GM18951 (cell line): ENCODE data around the gene SEMA6A.

ENCODE experiments used
- POLR2A ChIP-seq: IDR thresholded peaks from 4 replicates; pipeline ENCODE4 v1.6.1; 2011; ENCODE audit warnings: mild to moderate bottlenecking; ENCODE audit not compliant: insufficient read length, insufficient read depth; ENCODE audit errors: extremely low read depth
- in situ Hi-C: fragments of 300-500 bp; cut with MboI; formaldehyde crosslinking; loops from one replicate; pipeline ENCODE4 v1.12.0; 2022; ENCODE audit warnings: low sequenced_read_pairs, mixed read lengths, inconsistent platforms; ENCODE audit not compliant: unreplicated experiment

SEMA6A gene

DNA sequence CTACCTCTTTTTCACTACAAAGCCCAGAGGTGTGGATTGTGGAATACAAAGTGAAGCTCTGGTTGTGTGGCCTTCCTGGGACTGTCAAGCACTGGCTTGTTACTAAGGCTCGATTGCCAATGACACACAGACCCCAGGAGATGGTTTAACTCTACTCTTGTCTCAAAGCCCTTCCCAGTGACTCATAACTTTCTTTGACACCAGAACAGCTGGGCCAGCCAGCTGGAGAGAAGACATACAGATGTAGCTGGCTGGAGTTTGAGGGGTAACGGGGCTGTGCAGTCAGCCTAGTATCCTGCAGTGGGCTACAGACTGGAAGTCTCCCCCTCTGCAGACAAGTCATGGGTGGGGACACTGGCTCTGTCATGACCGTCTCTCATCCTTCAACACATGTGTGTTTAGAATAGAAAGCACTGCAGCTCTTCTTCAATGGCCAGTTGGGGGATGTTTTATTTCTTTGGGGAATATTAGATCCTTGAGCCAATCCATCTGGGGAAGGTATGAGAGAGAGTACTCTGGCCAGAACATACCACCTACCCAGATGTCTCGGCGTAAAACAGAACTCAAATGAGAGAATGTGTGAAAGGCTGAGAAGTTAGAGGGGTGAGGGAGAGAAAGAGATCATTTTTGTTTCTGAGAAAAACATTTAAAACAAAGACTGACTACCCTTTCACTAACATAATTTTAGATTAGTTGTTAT lies 53.3 kb downstream of the SEMA6A start:
- no peak for TF ChIP-seq POLR2A

DNA sequence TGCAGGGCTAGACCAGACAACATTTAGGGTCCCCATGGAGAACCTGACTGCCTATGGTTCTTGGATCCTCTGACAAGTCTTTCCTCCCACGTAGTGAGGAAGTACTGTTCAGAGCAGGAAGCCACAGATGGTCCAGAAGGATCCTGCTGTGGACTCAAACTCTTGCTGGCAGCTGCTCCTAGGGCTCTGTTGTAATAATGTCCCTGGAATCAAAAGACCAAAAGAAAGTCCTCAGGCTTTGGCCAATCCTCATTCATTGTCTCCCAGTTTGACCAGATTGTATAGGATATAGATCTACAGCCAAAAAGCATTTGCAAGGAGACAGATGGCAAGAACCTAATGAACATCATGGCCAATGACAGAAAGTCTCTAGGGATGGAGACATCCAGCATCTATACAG lies 53.9 kb downstream of the SEMA6A start:
- no peak for TF ChIP-seq POLR2A
- in situ Hi-C loops, result no loop called here

More for the DNA sequence above, 53.3 kb downstream of the SEMA6A start:
- in situ Hi-C loops, result no loop called here

DNA sequence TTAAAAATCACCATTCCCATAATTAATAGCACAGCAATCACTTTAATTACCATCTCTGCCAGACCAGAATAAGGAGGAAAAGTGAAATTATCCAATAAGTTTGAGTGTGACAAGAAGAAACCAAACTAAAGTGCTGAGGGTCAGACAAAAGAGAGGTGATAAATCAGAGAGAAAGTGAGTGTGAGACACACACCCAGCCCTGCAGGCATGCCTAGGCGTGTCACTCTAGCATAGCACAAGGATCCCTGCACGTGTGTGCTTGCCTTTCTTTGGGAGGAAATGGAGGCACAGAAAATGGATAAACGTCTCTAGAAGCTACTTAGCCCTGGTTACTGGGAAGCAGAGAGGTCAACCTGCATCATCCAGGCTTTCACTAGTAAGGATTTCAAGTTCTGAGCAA lies 56.2 kb downstream of the SEMA6A start:
- no peak for TF ChIP-seq POLR2A
- in situ Hi-C loops, result no loop called here

DNA sequence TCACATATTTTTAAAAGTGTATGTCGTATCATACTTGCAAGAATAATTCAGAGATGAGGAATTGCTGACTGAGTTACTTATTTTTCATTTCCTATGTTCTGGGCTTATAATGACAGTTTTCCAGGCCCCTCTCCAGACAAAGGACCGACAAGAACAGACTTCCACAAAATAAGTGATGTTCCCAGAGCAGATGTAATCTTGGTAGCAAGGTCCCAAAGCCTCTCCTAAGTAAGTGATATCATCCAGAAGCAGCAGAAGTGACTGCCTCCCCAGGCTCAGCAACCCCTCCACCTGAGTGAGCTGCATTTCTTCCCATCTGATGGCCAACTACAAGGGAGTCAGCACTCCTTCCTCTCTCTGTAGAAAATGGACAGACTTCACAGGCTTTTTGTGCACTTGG lies 57.1 kb downstream of the SEMA6A start:
- no peak for TF ChIP-seq POLR2A
- in situ Hi-C loops, result no loop called here

DNA sequence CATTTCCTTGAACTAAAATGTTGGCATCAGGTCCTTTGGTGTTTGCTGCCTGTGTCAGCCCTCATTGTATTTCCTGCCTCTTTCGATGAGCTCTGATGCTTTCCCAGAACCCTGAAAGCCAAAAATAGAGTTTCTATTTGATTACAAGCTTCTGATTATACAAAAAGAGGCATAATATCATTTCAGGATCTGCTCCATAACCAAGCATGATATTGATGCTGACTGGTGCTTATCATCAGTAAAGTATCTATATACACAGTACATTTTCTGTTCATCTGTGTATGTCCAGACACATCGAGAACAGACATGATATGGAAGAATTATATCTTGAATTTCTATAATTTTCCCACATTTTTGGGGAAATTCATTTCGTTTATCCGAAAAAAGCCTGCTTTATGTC lies 58.6 kb downstream of the SEMA6A start:
- in situ Hi-C loops, result no loop called here
- TF ChIP-seq POLR2A, result no peak

DNA sequence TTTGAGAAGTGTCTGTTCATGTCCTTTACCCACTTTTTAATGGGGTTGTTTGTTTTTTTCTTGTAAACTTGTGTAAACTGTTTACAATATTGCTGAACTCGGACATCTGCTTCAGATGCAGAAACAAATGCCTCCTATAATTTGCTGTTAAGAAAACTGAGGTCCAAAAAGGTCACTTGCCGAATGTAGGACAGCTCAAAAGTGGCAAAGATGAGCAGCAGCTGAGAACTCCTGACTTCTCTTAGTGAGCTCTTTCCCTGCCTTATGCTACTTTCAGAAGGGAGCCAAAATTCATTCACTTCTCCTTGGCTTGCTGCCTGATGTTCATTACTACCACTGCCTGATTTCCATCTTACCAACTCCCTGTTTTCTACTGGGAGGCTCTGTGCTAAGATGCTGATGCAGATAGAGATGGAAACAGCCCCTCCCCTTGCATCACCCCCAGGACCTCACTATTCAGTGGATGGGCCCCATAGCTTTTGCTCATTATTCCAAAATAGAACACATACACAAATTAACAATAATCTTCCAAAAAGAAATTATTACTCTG lies 60.1 kb downstream of the SEMA6A start:
- in situ Hi-C loops, result no loop called here
- TF ChIP-seq POLR2A, result no peak

DNA sequence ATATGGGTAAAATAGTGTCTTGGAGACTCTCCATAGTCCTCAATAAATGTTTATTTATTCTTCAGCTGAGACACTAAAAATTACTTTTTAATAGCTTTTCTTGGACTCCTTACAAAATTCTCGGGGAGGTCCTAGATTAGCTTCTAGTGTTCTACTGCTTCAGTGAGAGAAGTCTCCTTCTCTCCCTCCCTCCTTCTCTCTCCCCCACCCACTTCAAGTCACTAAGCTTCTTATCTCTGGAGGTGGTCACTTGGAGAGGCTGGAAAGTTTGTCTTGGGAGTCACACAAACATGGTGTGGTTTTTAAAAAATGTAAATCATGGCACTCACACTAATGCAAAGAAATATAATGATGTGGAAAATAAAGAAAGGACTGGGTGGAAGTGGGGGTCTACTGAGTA lies 64.1 kb downstream of the SEMA6A start:
- in situ Hi-C loops, result no loop called here
- TF ChIP-seq POLR2A, result no peak

DNA sequence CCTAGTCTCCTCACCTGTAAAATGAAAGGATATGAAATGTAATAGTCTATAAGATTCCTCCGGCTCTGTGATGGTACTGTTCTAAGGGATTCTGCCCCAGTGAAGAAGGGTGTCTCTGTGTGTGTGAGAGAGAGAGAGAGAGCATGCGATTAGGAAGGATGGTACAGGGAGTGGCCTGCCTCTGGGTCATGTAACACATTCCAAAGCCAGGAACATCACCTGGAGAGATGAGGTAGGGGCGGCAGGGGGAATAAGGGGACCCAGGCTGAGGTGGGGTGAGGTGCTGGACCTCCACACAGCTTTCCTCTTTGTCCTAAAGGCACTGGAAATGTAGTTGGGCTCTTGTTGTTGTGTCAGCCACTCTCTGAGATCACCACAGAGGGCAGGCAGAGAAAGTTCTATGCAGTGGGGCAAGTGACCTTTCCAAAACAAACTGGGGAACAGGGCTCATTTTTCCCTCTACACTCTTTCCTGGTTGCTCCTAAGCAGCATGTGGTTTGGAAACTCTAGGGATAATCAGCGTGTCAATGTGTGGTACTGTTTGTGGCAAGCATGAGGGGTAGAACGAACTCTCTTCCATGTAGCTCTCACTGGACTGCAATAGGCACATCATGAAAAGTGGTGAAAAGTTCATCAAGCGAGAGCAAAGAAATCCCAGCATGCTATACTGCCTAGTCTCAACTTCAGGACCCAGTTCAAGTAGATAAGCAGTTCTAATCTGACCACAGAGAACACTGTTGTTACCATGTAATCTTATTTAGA lies 65.0 kb downstream of the SEMA6A start:
- in situ Hi-C loops, result no loop called here
- TF ChIP-seq POLR2A, result no peak

DNA sequence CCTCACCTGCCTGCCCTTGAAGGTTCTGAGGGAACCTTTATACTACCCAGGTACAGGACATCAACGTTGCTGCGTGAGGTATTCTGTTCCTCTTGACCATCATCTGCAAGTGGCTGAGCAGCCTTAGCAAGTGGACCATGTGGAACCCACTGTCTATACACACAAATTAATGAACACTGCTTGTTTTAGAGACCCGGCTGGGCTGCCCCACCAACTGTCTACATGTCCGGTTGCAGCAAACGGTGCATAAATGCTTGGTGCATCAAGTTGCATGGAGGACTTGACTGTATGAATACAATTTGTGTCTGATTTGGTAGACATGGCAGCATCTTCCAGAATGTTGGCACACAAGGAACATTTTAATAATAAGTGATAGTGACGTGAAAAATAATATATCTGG lies 65.8 kb downstream of the SEMA6A start:
- in situ Hi-C loops, result no loop called here

DNA sequence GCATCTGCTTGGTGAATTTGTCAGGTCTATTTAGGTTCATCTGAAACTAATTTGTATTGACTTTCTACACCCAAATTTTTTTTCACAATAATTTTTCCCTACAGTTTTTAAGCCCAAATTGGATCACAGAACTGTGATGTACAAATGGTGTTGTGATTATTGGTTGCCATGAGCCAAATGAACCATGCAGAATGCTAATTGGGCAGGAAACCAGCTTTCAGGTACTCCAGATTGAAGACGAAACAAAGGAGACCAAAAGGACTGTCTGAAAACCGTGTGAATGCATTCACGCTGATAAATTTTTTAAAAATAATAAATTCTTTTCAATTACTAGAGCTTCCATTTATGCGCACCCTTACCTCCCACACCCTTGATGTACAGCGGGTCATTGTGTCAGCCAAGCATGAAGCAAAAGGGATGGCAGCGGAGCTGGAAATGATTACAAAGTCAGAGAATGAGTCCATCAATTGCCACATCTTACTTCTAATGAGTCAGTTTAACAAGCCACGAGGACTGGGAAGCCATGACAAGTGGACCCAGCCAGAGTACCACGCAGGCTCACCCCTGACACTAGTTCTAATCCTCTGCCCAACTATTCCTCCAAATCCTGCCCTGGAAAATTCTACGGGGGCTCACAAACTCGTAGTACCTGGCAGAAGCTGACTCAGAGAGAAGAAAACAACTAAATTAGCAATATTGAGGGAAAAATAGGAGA lies 66.5 kb downstream of the SEMA6A start:
- TF ChIP-seq POLR2A, result no peak
- in situ Hi-C loops, result no loop called here

More for the DNA sequence above, 65.8 kb downstream of the SEMA6A start:
- no peak for TF ChIP-seq POLR2A

DNA sequence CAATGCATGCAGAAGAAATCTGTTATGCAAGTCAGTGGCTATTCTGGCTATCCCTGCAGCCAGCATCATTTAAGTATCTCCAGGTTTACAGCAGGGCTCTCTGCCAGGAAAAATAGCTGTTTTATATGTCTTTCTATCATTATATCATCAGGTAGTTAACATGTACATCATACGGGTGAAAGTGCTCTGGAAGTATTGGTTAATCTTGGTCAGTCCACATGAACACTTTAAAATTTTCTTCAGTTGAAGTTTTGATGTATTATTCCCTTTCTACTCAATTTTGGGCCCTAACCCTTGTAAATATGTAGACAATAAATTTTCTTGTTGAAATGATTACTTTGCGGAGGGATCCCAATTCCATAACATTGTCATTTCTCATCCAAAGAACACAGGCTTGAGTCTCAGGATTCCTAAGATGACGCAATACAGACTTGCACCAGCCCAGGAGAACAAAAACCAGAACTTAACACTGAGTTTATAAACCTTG lies 67.5 kb downstream of the SEMA6A start:
- in situ Hi-C loops, result no loop called here
- TF ChIP-seq POLR2A, result no peak

DNA sequence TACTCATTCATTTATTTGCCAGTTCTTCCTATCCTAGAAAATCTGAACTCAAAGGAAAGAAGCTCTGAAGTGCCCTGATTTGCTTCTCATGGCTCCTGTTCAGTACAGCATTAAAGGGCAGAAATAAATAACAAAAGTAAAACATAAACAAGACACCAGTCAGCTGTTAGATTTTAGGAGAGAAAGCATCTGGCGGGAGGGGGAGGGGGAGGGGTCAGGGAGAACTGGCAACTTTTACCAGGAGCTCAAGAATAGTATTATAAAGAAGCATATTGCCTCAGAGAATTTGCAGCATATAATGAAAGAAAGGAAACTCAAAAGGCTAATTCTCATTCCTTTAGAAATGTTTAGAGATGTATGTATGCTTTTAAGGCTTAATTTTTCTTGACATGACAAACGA lies 68.1 kb downstream of the SEMA6A start:
- TF ChIP-seq POLR2A, result no peak
- in situ Hi-C loops, result no loop called here

DNA sequence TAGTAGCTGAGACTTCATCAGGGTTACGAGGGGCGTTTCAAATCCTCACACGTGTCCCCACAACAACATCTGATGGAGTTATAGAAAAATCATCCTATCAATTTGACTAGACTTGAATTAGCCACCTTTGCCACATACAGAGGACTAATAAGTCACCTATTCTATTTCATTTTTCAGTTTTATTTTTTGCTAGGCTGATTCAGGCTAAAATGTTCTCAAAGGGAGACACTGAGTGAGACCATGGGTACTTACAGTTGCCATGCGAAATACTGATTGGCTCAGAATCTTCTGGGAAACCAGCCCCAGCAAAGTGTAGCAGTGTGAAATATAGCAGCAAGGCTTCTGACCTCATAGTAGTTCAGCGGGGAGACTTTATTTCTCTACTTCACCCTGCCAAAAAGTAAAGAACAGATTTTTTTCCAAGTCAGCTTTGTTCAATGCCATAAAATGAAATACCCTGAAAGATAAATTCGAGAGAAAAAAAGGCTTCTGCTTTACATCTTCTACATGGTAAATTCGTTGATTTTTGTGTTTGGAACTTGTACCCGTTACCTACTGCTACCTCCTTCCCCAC lies 69.9 kb downstream of the SEMA6A start:
- no peak for TF ChIP-seq POLR2A
- in situ Hi-C loops, result no loop called here
